NCI-H2196 (cell line): Measurements from ENCODE around the gene HYDIN.
"Not testable (repeated sequence)": the region's sequence is repeated elsewhere in the genome, so short reads cannot be mapped to it uniquely, and the experiment has no call there.

ENCODE experiments used
- DNase-seq: peaks from one replicate; lab custom pipeline; 2025; ENCODE audit not compliant: unreplicated experiment; lab: John Stamatoyannopoulos, UW

Gene HYDIN

GRCh38 chr16:71009440-71010223 lies 220.9 kb downstream of the HYDIN start:
- not testable (repeated sequence) for DNase-seq

- DNase-seq = not testable (repeated sequence)
These were observed 224.0 kb downstream of the HYDIN start for GRCh38 chr16:71006516-71006915.

- DNase-seq = not testable (repeated sequence)
These were observed 230.8 kb downstream of the HYDIN start for GRCh38 chr16:70999735-71000134.

GRCh38 chr16:70995799-70996198 lies 234.7 kb downstream of the HYDIN start:
- not testable (repeated sequence) for DNase-seq

GRCh38 chr16:70992511-70992910 lies 238.0 kb downstream of the HYDIN start:
- not testable (repeated sequence) for DNase-seq

GRCh38 chr16:70987019-70987715 lies 243.4 kb downstream of the HYDIN start:
- DNase-seq = not testable (repeated sequence)

- not testable (repeated sequence) for DNase-seq
These were observed 245.8 kb downstream of the HYDIN start for GRCh38 chr16:70984675-70985074.

GRCh38 chr16:70968332-70968731 lies 262.2 kb downstream of the HYDIN start:
- DNase-seq = not testable (repeated sequence)

- DNase-seq = not testable (repeated sequence)
These were observed 270.4 kb downstream of the HYDIN start for GRCh38 chr16:70960169-70960568.

GRCh38 chr16:70954922-70955321 lies 275.6 kb downstream of the HYDIN start:
- not testable (repeated sequence) for DNase-seq

- DNase-seq = not testable (repeated sequence)
These were observed 276.7 kb downstream of the HYDIN start for GRCh38 chr16:70953824-70954223.

- DNase-seq = not testable (repeated sequence)
These were observed 287.0 kb downstream of the HYDIN start for GRCh38 chr16:70943551-70943950.

GRCh38 chr16:70939690-70940359 lies 290.7 kb downstream of the HYDIN start:
- DNase-seq = not testable (repeated sequence)

GRCh38 chr16:70936781-70937525 lies 293.6 kb downstream of the HYDIN start:
- DNase-seq = not testable (repeated sequence)

- DNase-seq = not testable (repeated sequence)
These were observed 295.2 kb downstream of the HYDIN start for GRCh38 chr16:70935325-70935724.

- DNase-seq = not testable (repeated sequence)
These were observed 296.8 kb downstream of the HYDIN start for GRCh38 chr16:70933746-70934145.

GRCh38 chr16:70930757-70931156 lies 299.8 kb downstream of the HYDIN start:
- DNase-seq = not testable (repeated sequence)

- not testable (repeated sequence) for DNase-seq
These were observed 308.4 kb downstream of the HYDIN start for GRCh38 chr16:70922164-70922563.

- not testable (repeated sequence) for DNase-seq
These were observed 309.9 kb downstream of the HYDIN start for GRCh38 chr16:70920661-70921060.

- not testable (repeated sequence) for DNase-seq
These were observed 342.3 kb downstream of the HYDIN start for GRCh38 chr16:70888208-70888607.

- not testable (repeated sequence) for DNase-seq
These were observed 345.9 kb downstream of the HYDIN start for GRCh38 chr16:70884652-70885051.
